Thyroid gland (tissue), 4 donors: Measurements from ENCODE around the gene CALD1.
A peak's percentile ranks its signal among the peaks of the same experiment; 100 is the strongest.

Experiments
- CTCF ChIP-seq, 6 experiments: fragments of 200-600 bp in 3 of 6; fragments of 450-650 bp in 3 of 6; sonication (generic) in 3 of 6; IDR thresholded peaks; one replicate each; pipeline ENCODE4 v1.5.1; 2016 to 2019; ENCODE audit warnings: antibody characterized with exemption in 6 of 6, mild to moderate bottlenecking in 2 of 6, inconsistent platforms in 1 of 6, moderate library complexity in 1 of 6
- POLR2A ChIP-seq, 2 donors: fragments of 450-650 bp; IDR thresholded peaks; one replicate each; pipeline ENCODE4 v1.6.1; 2017; ENCODE audit warnings: antibody characterized with exemption in 2 of 2, mild to moderate bottlenecking in 2 of 2, moderate library complexity in 1 of 2

GRCh38 chr7:134778941-134779740 is at the start of gene CALD1:
- TF ChIP-seq CTCF (IDR thresholded peaks at IDR 0.05) (no peak), POLR2A (IDR thresholded peaks at IDR 0.05) (peak in 1 of 2 donors; percentile 85)
